Epithelial cell of proximal tubule (primary cell): Measurements from ENCODE around the gene PCCA. TPM values are rescaled to one million over a fixed set of nuclear protein-coding genes. Genes with fewer than 3 reads are reported as not detected.
"Not testable (repeated sequence)": the region's sequence is repeated elsewhere in the genome, so short reads cannot be mapped to it uniquely, and the experiment has no call there.

Experiments
- DNase-seq: peaks from one replicate; pipeline ENCODE4 v3.0.0-alpha.2; 2011; ENCODE audit warnings: low read depth
- H3K4me3 ChIP-seq: 2 replicates; pipeline ENCODE4 v1.5.1; 2011; ENCODE audit warnings: low read depth, mild to moderate bottlenecking, low read length
- CTCF ChIP-seq: conservative IDR thresholded peaks from 2 replicates; pipeline ENCODE4 v1.5.1; 2012; ENCODE audit warnings: low read depth, mild to moderate bottlenecking, low read length
- total RNA-seq: library from RNA; depleted of rRNA; stranded (reverse); fragments of >200 nt; gene quantifications from 2 replicates; pipeline ENCODE4 v1.2.3, GENCODE V29; 2015

PCCA gene
- total RNA-seq, 1 donor from 2014 or later, result 17.8 TPM

GRCh38 chr13:100089465-100090032, 656 bp downstream of the PCCA start:
- no peak for DNase-seq
- no peak for TF ChIP-seq CTCF
- peak overlapping the region; percentile 75 for H3K4me3 ChIP-seq

GRCh38 chr13:100090861-100091260, 2.0 kb downstream of the PCCA start:
- no peak for TF ChIP-seq CTCF
- DNase-seq, result no peak
- H3K4me3 ChIP-seq, result peak overlapping the region; percentile 75

DNA sequence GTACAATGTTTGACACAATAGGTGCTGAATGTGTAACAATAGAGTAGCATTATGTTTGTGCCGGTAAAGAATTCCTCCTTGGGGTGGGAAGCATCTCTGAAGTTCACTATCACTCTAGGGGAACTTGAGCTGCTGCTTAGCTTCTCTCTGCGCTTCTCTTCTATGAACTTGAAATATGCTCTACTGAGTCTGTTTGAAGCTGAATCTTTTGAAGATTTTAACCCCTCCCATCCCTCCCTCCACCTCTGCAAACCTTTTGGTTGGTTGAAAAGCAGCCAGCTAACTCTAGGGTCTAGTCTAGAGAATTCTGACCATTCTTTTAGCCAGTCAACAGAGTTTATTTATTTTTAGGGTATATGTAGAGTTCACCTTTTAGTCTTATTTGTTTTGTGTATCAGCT, 2.5 kb downstream of the PCCA start:
- DNase-seq, result no peak
- TF ChIP-seq CTCF, result no peak
- H3K4me3 ChIP-seq, result peak overlapping the region; percentile 75

- DNase-seq, result not testable (repeated sequence)
These were observed 3.4 kb downstream of the PCCA start for GRCh38 chr13:100092273-100092672.

GRCh38 chr13:100095498-100095897, 6.6 kb downstream of the PCCA start:
- no peak for TF ChIP-seq CTCF

More at GRCh38 chr13:100092273-100092672, 3.4 kb downstream of the PCCA start:
- not testable (repeated sequence) for H3K4me3 ChIP-seq

DNA sequence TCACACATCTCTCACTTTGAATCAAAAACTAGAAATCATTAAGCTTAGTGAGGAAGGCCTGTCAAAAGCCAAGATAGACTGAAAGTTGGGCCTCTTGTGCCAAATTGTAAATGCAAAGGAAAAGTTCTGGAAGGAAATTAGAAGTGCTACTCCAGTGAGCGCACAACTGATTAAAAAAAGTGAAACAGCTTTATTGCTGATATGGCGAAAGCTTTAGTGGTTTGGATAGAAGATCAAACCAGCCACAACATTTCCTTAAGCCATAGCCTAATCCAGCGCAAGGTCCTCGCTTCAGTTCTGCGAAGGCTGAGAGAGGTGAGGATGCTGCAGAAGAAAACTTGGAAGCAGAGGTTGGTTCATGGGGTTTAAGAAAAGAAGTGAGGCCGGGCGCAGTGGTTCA, 7.6 kb downstream of the PCCA start:
- DNase-seq, result no peak
- TF ChIP-seq CTCF, result no peak
- H3K4me3 ChIP-seq, result no peak overlapping the region

More at GRCh38 chr13:100095498-100095897, 6.6 kb downstream of the PCCA start:
- H3K4me3 ChIP-seq, result no peak overlapping the region
- DNase-seq, result no peak

DNA sequence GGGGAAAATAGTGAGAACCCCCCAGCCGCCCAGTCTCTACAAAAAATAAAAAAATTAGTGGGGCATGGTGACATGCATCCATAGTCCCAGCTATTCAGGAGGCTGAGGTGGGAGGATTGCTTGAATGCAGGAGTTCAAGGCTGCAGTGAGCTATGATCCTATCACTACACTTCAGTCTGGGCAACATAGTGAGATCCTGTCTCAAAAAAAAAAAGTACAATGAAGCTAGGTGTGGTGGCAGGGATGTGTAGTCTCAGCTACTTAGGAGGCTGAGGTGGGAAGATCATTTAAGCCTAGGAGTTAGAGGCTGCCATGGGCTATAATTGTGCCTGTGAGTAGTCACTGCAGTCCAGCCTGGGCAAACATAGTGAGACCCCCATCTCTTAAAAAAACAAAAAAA, 8.9 kb downstream of the PCCA start:
- no peak overlapping the region for H3K4me3 ChIP-seq
- no peak for TF ChIP-seq CTCF
- no peak for DNase-seq
